GM11168 (cell line): ENCODE results near the gene TRA2A.
"Not testable (repeated sequence)": the region's sequence is repeated elsewhere in the genome, so short reads cannot be mapped to it uniquely, and the experiment has no call there.

ENCODE experiments used
- in situ Hi-C: fragments of 300-500 bp; cut with MboI; formaldehyde crosslinking; loops from one replicate; pipeline ENCODE4 v1.12.0; 2022; ENCODE audit warnings: low sequenced_read_pairs; ENCODE audit not compliant: unreplicated experiment

TRA2A gene

GRCh38 chr7:23531794-23532489, at the start of gene TRA2A:
TSS of gene TRA2A (minus strand) at chr7:23531981. CDS start at chr7:23531824, 157 bp downstream.
- in situ Hi-C loops: loop anchor here (10.0 kb wide), 1 partner anchor 167 kb away; no protein-coding TSS in a partner anchor

DNA sequence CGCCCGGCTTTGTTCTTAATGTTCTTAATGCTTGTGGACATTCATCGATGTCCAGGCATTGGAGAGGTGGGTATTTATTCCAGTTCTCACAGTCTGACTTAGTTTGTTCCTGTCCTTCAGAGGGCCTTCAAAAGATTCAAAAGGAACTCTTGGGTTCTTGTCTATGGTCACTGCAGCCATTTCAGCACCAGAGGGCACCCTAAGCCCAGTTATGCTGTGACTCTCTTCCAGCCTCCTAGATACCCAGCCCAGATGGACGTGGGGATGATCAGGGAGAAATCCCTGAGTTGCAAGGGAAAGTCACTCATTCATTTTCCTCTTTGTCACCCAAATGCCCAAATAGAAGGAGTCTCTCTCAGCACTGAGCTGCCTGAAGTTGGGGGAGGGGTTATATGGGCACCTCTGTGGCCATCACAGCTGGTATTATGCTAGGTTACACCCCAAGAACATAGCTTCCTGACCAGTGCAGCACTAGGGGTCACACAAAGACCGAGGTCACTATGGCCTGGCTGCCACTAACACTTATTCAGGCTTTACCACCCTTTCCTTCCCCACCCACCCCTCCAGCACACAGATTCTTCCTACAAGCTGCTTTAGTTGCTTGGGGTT, 38.9 kb upstream of the TRA2A start:
- in situ Hi-C loops: loop anchor here (5.0 kb wide), 1 partner anchor 137 kb away; no protein-coding TSS in a partner anchor

GRCh38 chr7:23558303-23558702, 26.5 kb upstream of the TRA2A start:
- in situ Hi-C loops: no loop called here

GRCh38 chr7:23547662-23548061, 15.9 kb upstream of the TRA2A start:
- in situ Hi-C loops: no loop called here

- in situ Hi-C loops: no loop called here
Observed at GRCh38 chr7:23546897-23547572, 15.3 kb upstream of the TRA2A start.

DNA sequence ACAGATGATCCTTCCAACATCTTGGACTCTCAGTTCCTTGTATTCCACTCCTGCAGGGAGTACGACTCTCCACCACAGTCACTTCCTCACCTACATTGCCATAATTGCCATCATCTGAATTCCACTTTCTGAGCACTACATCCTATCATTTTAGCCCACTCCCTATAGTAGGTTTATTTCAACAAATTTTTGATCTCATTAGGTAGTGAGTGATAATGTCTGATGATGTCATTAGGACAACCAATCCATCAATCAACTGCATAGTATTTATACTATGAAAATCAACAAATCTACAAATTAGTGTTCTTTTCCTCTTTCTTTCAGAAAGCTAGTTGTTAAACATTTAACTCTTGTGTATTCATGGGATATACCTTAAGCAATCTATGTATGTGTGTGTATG, 13.7 kb upstream of the TRA2A start:
- in situ Hi-C loops: no loop called here

DNA sequence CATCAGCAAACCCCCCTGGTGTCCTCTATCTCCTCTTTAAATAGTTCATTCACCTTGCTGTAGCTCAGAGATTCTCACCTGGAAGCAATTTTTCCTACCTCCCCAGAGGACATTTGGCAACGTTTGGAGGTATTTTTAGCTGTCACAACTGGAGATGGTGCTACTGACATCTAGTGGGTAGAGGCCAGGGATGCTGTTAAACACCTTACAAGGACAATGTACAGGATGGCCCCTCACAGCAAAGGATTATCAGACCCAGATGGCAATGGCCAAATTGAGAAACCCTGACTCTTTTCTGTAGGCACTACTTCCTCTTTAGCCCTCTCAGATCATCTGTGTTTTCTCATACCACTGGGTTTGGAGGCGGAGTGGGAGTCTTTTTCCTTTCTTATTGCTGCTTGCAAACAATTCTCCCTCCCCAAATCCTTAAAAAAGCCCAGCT, 13.2 kb upstream of the TRA2A start:
- in situ Hi-C loops: no loop called here

DNA sequence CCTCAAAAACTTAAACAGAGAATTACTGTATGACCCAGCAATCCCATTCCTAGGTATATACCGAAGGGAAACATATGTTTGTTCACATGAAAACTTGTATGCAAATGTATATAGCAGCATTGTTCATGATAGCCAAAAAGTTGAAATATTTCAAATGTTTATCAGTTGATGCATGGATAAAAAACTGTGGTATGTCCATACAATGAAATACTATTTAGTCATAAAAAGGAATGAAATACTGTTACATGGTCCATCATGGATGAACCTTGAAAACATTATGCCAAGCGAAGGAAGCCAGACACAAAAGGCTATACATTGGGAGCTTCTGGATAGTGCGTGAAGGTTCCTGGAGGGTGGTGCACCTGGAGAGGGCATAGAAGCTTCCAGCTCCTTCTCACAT, 11.0 kb upstream of the TRA2A start:
- in situ Hi-C loops: no loop called here

- in situ Hi-C loops: loop anchor here (10.0 kb wide), 1 partner anchor 175 kb away; no protein-coding TSS in a partner anchor
Observed at GRCh38 chr7:23539494-23539907, 7.7 kb upstream of the TRA2A start.

DNA sequence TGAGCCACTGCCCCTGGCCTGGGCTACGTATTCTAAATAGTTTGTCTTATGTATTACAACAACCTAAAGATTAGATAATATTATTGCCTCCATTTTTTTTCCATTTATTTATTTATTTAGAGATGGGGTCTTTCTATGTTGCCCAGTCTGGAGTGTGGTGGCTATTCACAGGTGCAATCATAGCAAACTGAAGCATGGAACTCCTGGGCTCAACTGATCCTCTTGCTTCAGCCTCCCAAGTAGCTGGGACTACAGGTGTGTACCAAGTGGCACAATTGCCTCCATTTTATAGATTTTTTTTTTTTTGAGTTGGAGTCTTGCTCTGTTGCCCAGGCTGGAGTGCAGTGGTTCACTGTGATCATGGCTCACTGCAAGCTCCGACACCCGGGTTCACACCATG, 6.5 kb upstream of the TRA2A start:
- in situ Hi-C loops: loop anchor here (10.0 kb wide), 1 partner anchor 174 kb away; no protein-coding TSS in a partner anchor

DNA sequence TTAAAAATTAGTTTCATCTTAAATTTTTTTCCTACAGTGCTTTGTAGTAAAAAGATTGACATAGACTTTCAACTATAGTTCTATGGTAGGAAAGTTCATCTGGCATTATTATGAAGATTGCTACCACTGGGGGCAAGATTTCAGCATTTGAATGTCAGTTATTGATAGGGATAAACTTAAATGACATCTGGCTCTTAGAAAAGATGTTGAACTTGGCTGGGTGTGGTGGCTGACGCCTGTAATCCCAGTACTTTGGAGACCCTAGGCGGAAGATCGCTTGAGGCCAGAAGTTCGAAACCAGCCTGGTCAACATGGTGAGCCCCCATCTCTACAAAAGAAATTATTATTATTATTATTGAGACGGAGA, 1.4 kb upstream of the TRA2A start:
- in situ Hi-C loops: loop anchor here (10.0 kb wide), 1 partner anchor 168 kb away; no protein-coding TSS in a partner anchor

- in situ Hi-C loops: loop anchor here (10.0 kb wide), 1 partner anchor 168 kb away; no protein-coding TSS in a partner anchor
Observed at GRCh38 chr7:23532490-23533237, 883 bp upstream of the TRA2A start.

DNA sequence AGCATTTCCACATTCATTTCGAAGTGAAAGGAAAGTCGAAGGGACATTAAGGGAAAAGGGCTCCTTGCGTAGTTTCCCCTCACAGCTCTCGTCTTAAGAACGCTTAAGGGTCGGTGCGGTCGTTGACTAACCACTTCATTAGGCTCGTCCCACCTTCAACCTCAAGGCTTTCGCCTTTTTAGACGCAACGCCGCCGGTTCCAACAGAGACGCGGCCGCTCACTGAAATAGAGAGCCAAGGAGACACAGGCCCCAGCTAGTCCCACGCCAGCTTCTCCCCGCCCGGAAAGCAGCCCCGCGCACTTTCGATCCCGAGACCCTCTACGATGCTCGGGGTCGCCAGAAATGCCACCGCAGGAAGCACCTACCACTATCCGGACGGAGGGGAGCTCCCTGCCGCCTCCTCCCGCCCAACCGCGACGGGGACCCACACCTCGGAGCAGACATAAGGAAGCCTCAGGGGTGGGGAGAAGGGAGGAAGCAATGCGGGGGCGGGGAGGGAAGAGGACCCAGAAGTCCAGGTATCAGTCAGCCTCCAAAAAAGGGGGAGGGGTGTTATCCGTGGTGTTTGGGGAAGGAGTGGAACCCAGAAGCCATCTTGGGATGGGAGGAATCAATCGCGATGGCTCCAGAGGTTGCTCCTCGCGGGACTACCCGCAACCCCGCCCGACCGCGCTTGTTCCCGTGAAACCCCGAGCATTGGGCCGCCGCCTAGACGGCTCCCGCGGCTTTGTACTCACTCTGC, 559 bp downstream of the TRA2A start:
- in situ Hi-C loops: loop anchor here (10.0 kb wide), 1 partner anchor 166 kb away; no protein-coding TSS in a partner anchor

DNA sequence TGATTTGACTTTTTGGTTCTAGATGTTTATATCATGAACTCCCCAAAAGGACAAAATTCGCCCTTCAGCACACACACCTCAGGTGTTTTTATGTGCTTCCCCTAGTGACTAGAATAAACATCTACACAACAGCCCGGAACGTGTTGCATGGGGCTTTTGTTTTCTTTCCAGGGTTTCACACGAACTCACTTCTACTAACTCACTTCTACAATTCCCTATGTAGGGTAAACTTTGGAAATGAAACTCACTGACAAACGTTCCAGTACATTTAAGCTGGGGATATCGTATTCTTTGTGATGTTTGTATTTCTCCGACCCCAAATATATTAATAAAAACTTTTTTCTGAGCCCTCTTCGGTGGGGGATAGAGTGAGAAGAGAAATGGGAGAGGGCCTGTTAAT, 1.4 kb downstream of the TRA2A start:
- in situ Hi-C loops: loop anchor here (10.0 kb wide), 1 partner anchor 166 kb away; no protein-coding TSS in a partner anchor

DNA sequence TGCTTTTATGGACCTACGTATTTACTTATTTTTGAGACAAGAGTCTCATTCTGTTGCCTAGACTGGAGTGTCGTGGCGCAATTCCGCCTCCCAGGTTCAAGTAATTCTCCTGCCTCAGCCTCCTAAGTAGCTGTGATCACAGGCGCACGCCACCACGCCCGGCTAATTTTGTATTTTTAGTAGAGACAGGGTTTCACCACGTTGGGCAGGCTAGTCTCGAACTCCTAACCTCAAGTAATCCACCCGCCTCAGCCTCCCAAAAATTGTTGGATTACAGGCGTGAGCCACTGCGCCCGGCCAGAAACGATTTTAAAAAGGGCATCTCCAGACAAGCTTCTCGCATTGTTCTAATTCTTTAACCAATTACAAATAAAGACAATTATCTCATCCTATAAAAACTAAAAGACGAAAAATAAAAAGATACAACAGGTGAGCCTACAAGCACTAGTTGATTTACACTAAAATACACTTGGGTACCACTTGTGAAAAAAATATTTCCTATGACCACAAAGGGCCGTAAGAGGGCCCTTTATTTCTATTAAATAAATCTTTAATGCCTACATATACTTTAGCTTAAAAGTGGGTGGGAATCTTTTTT, 2.4 kb downstream of the TRA2A start:
- in situ Hi-C loops: no loop called here

DNA sequence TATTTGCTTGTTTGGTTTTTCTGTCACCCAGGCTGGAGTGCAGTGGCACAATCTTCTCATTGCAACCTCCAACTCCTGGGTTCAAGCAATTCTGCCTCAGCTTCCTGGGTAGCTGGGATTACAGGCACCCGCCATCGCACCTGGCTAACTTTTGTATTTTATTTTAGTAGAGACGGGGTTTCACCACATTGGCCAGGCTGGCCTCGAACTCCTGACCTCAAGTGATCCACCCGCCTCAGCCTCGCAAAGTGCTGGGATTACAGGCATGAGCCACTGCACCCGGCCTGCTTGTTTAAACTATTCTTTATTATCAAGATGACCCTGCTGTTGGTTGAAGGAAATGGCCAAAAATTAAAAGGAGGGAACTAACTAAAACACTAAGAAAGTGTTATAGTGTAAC, 6.2 kb downstream of the TRA2A start:
- in situ Hi-C loops: not testable (repeated sequence)

DNA sequence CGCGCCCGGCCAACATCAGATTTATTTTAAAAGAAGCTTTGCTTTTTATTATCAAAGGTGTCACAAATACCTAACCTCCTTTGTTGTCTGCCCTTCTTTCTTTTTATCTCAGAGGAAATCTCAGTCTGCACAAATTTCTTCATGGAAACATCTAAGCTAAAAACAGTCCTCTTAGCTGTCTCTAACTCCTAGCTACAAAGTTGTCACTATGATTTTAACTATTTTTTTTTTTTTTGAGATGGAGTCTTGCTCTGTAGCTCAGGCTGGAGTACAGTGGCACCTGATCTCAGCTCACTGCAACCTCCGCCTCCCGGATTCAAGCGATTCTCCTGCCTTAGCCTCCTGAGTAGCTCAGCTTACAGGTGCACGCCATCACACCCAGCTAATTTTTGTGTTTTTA, 7.3 kb downstream of the TRA2A start:
- in situ Hi-C loops: no loop called here

GRCh38 chr7:23523486-23524075, 8.2 kb downstream of the TRA2A start:
- in situ Hi-C loops: no loop called here

GRCh38 chr7:23520582-23520981, 11.2 kb downstream of the TRA2A start:
- in situ Hi-C loops: no loop called here
